ENCODE measurements around the gene STK36. TPM values are rescaled to one million over a fixed set of nuclear protein-coding genes. Genes with fewer than 3 reads are reported as not detected.

STK36 gene
- total and polyA plus RNA-seq, 10 of the 15 experiments (the other 5 are each of a cell fraction or from before 2014, with no cell fraction given): 4.0 to 22.8 (median 16.7) TPM

GRCh38 chr2:218710687-218711549 lies 39.0 kb downstream of the STK36 start, which contains the start of gene TTLL4:
Gene TTLL4 (plus strand): TSS chr2:218710835. CDS start chr2:218737677, 26,842 bp downstream.
- H2AFZ ChIP-seq (ENCODE audit: control insufficient read depth, low read depth, low read length): peak within 1 kb of the TSS; percentile 80
- peaks cover 7% of the 10 kb centered on the region for H3K4me1 ChIP-seq (ENCODE audit: control insufficient read depth, insufficient read depth, low read length)
- peaks cover 0 to 5% of the 10 kb centered on the region in 2 experiments; a peak in 2 of 4 replicates for H3K36me3 ChIP-seq (ENCODE audit: control insufficient read depth in 2 of 2, insufficient read depth in 2 of 2, low read length in 1 of 2)
- DNase-seq (ENCODE audit: low read depth, low spot score): peak; percentile 88
- H3K4me3 ChIP-seq: peak within 1 kb of the TSS; percentile 89
- H3K27me3 ChIP-seq (replicated peaks in 1 of 2; ENCODE audit: control insufficient read depth in 2 of 2, insufficient read depth in 2 of 2, low read length in 1 of 2): no peaks in the 10 kb centered on the region
- under 1% methylated on average over 67 of the region's 74 CpGs for WGBS (ENCODE audit: insufficient coverage, insufficient replicate concordance, low lambda C conversion rate, missing lambda C conversion rate)
- peak within 1 kb of the TSS; percentile 77 for H3K27ac ChIP-seq (ENCODE audit: control insufficient read depth, insufficient read depth)
- ChIA-PET CTCF (interaction anchor here (0.6 to 3.7 kb wide), 18 partner anchors 11 to 316 kb away, joined by 3 to 36 read pairs (median 3); partner anchors contain the start of genes BCS1L, RNF25, STK36 and ZNF142), POLR2A (interaction anchor here (1.0 to 1.5 kb wide), 3 partner anchors 41 to 169 kb away, joined by 4 read pairs; partner anchors contain the start of genes BCS1L, WNT10A and ZNF142), SMC1A (ENCODE audit: uncharacterized antibody, unreplicated experiment) (interaction anchor here (0.7 to 3.7 kb wide), 8 partner anchors 9 to 137 kb away, joined by 3 to 15 read pairs (median 4); partner anchors contain the start of genes BCS1L and ZNF142), RAD21 (ENCODE audit: unreplicated experiment) (interaction anchor here (0.6 to 1.5 kb wide), 10 partner anchors 11 to 494 kb away, joined by 3 to 12 read pairs (median 4); partner anchors contain the start of genes BCS1L and ZNF142)
- peak within 1 kb of the TSS; percentile 75 for H3K9ac ChIP-seq (ENCODE audit: control insufficient read depth, insufficient read depth, low read length)
- intact Hi-C loops (cut with micrococcal nuclease; ENCODE audit: unreplicated experiment): loop anchor here (1.0 kb wide), 2 partner anchors 53 to 136 kb away; no protein-coding TSS in a partner anchor
- peak within 1 kb of the TSS; percentile 70 for H3K4me2 ChIP-seq (ENCODE audit: control insufficient read depth, insufficient read depth)
- in situ Hi-C loops (cut with MboI): no loop called here
- no peaks in the 10 kb centered on the region for H4K20me1 ChIP-seq (ENCODE audit: control insufficient read depth, insufficient read depth)
- peak; percentile 18 for FAIRE-seq
- ATAC-seq: peak; percentile 94
- peaks cover 40% of the 10 kb centered on the region for H3K79me2 ChIP-seq (ENCODE audit: control insufficient read depth, insufficient read depth, low read length)
- BruUV-seq (replicated peaks): TSS peak; percentile 65
- H3K9me3 ChIP-seq (replicated peaks; ENCODE audit: control insufficient read depth, insufficient read depth, low read length): no peaks in the 10 kb centered on the region
- TF ChIP-seq MXI1 (IDR thresholded peaks at IDR 0.05; ENCODE audit: low read depth, low read length) (peak; percentile 99), IKZF2 (IDR thresholded peaks at IDR 0.05) (peak; percentile 26 to 42; a peak in 1 of 4 replicates), STAT1 (conservative IDR thresholded peaks at IDR 0.05) (peak; percentile 79; the same call in 1 of the 2 replicates), CREM (IDR thresholded peaks at IDR 0.05; ENCODE audit: low read depth) (peak; percentile 57), CEBPZ (IDR thresholded peaks at IDR 0.05; ENCODE audit: low read depth, low read length) (no peak), SP1 (IDR thresholded peaks at IDR 0.05; ENCODE audit: low read depth, low read length) (peak; percentile 62), CHD4 (IDR thresholded peaks at IDR 0.05) (no peak), SMC3 (IDR thresholded peaks at IDR 0.05; ENCODE audit: borderline replicate concordance, low read length) (peak; percentile 41; the same call in 1 of the 2 replicates), SRF (IDR thresholded peaks at IDR 0.05; ENCODE audit: low read depth in 2 of 2, low read length in 2 of 2) (peak in 1 of 2 experiments; percentile 67; a peak in 2 of 4 replicates), RAD21 (IDR thresholded peaks at IDR 0.05; ENCODE audit: insufficient read depth, low read depth, low read length) (peak; percentile 81), SMAD5 (IDR thresholded peaks at IDR 0.05; ENCODE audit: low read depth) (no peak), E2F8 (IDR thresholded peaks at IDR 0.05; ENCODE audit: low read depth, partially characterized antibody) (no peak), KLF5 (IDR thresholded peaks at IDR 0.05; ENCODE audit: partially characterized antibody) (peak; percentile 35), PAX8 (IDR thresholded peaks at IDR 0.05) (no peak), POLR2A (IDR thresholded peaks at IDR 0.05; ENCODE audit: low read depth, low read length) (peak; percentile 78), CEBPB (IDR thresholded peaks at IDR 0.05; ENCODE audit: borderline replicate concordance in 1 of 2, low read depth in 2 of 2, low read length in 2 of 2) (peak in 1 of 2 experiments; percentile 26; a peak in 1 of 4 replicates), NRF1 (conservative IDR thresholded peaks at IDR 0.05; ENCODE audit: low read depth, low read length) (peak; percentile 59), ZNF24 (IDR thresholded peaks at IDR 0.05) (no peak)
